ENCODE measurements around the gene MDGA2.

DNA sequence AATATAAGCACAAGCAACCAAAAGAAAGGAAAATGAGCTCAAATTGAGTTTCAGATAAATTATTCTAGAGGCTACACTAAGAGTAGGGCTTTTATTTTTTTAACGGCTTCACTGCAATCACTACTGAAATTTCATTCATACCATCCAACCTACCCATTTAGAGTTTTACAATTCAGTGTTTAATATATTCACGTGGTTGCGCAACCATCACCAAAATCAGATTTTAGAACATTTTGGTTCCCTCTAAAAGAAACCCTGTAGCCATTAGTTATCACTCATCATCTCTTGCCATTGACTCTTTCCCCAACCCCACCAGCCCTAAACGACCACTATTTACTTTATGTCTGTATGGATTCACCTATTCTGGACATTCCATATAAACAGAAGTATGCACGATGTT is 401.5 kb downstream of the MDGA2 start:
- TF ChIP-seq RAD21 (IDR thresholded peaks at IDR 0.05; ENCODE audit: low read length) = no peak
- no peak for TF ChIP-seq CTCF (conservative IDR thresholded peaks at IDR 0.05; ENCODE audit: low read depth, low read length)
- TF ChIP-seq BHLHE40 (IDR thresholded peaks at IDR 0.05; ENCODE audit: low read depth, low read length) = no peak
- TF ChIP-seq POLR2A (IDR thresholded peaks at IDR 0.05; ENCODE audit: low read depth, low read length) = no peak
- no peak for TF ChIP-seq RFX5 (IDR thresholded peaks at IDR 0.05; ENCODE audit: low read depth, low read length)
- no peak for TF ChIP-seq RCOR1 (IDR thresholded peaks at IDR 0.05; ENCODE audit: insufficient replicate concordance, low read length)
- TF ChIP-seq MAZ (IDR thresholded peaks at IDR 0.05; ENCODE audit: borderline replicate concordance, low read depth, low read length) = no peak

Data from IMR-90 (cell line).